ENCODE measurements around the gene TRAPPC3. TPM values are rescaled to one million over a fixed set of nuclear protein-coding genes. Genes with fewer than 3 reads are reported as not detected.

Gene TRAPPC3
- total RNA-seq, 1 experiment from 2014 or later, result 86.7 TPM

DNA sequence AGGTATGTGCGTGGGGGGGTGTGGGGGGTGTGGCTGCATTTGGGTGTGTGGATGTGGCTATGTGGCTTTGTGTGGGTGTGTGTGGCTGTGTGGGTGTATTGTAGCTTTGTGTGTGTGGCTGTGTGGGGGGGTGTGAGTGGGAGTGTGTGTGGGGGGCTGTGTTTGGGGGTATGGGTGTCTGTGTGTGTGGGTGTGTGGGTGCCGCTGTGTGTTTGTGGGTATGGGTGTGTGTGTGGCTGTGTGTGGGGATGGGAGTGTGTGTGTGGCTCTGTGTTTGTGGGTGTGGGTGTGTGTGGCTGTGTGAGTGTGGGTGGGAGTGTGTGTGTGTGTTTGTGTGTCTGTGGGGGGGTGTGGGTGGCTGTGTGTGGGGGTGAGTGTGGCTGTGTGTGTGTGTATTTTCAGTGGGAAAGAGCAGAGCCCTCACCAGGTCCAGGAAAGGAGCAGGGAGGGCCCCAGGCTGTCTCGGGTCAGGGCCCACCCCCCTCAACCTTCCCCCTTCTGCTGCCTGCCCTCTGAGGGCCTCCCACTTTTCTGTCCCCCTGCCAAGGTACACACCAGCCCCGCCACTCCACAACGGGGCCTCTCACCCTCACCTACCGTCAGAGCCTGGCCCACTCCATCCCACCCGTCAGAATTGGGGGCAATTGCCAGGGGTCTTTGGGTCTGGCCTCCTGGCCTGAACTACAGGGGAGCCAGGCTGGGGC lies 22.3 kb downstream of the TRAPPC3 start:
- DNase-seq (ENCODE audit: low spot score), result no peak

- no peak for DNase-seq (ENCODE audit: low spot score)
Observed at GRCh38 chr1:36126005-36126716, 23.1 kb downstream of the TRAPPC3 start.

GRCh38 chr1:36125129-36125991 lies 23.9 kb downstream of the TRAPPC3 start, which contains the start of gene COL8A2:
TSS of gene COL8A2 (minus strand) at chr1:36125222. CDS start at chr1:36100242, 24,980 bp downstream.
- no peak for DNase-seq (ENCODE audit: low spot score)

DNA sequence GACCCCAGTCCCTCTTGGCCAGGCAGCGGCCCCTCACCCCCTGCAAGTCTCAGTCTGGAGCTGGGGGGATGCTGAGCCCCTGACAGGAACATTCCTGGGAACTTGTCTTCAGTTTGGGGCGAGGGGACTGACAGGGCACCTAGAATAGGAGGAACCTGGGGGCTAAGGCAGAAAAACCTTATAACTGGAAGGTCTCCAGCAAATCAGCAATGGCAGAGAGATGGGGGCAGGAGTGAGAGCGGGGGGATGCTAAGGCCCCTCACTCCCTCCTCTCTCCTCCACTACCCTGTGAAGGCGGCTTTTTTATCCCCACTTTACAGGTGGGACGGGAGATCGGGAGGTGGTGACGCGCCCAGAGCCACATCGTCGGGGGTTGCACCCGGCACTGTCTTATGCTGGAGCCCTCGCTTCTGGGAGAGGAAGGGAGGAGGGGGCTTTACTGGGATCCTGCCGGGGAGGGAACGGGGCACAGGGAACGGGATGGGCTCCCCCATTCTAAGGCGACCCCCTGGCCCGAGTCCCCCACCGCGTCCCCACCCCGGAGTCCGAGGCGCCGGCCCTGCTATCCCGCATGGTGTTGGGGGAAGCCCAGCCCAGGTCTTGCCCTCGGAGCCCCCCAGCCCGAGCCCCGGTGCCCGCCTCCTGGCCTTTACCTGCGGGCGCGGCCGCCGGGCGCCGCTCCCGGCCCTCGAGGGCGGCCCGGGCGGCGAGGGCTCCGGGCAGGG lies 24.7 kb downstream of the TRAPPC3 start:
- DNase-seq (ENCODE audit: low spot score), result no peak

DNA sequence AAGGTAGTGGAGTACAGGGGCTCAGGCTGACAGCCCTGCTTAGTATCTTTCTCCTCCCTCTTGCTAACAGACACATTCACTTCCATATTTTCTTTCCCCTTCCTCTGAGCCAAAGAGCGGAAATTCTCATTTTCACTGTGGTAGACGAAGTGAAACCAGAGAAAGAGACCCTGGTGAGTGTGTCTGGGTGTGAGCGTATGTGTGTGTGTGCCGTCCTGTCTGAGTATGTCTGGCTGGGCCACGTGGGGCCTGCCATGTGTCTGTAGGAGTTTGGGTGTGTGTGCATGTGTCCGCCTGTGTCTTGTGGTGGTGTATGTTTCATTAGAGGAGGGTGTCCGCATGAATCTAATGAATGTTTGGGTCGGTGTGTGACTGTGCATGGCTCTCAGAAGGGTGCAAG lies 25.9 kb downstream of the TRAPPC3 start:
- no peak for DNase-seq (ENCODE audit: low spot score)

GRCh38 chr1:36122062-36123030 lies 26.9 kb downstream of the TRAPPC3 start:
- no peak for DNase-seq (ENCODE audit: low spot score)

- no peak for DNase-seq (ENCODE audit: low spot score)
Observed at GRCh38 chr1:36119456-36119855, 29.8 kb downstream of the TRAPPC3 start.

DNA sequence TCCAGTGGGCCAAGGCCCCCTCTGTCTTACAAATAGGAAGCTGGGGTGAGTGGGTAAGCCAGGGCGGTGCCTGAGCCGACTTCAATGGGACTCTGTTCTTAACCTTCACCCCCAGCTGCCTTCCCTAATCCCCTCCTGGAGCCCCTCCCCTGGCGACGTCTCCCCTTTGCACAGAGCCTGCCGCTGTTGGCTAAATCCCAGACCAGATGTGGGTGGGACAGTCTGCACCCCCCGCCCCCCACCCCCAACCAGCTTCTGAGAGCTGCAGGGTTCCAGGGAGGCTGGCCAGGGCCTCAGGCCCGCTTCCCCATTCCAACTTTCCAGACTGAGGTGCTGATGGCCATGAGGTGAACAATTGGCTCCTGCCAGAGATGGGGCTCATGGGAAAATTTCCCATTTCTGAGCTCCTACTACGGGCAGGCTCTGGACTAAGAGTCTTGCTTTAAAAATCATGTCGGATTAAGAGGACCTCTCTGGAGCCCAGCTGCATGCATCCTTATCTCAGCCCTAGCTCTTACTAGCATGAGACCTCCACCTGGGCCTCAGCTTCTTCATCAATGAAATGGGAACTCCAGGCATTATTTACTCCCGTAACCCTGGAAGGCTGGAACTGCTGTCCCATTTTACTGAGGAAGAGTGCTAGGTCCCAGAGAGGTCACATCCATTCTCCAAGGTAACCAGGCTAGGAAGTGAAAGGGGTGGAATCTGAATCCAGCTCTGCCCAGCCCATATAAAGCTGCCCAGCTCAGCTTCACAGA lies 30.7 kb downstream of the TRAPPC3 start:
- DNase-seq (ENCODE audit: low spot score), result no peak

GRCh38 chr1:36116901-36117300 lies 32.4 kb downstream of the TRAPPC3 start:
- DNase-seq (ENCODE audit: low spot score), result no peak

- DNase-seq (ENCODE audit: low spot score), result no peak
Observed at GRCh38 chr1:36115931-36116330, 33.4 kb downstream of the TRAPPC3 start.

DNA sequence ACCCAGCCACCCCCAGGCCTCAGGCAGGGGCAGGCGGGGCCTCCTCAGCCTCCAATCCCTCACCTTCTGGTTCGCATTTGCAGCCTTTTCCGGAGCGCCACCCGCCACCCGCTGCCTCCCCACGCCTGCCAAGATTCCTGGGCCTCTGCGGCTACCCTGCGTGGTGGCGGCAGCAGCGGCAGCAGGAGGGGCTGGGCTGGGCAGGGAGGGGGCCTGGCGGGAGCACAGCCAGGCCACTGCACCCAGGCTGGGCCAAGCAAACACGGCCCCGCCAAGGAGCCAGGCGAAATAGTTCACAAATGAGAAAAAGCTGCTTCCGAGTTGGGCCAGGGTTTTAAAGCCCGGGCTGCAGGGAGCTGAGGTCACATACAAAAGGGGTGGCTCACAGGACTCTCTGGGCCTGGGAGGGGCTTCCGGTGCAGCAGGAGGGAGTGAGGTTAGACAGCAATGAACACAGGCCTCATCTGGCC lies 34.1 kb downstream of the TRAPPC3 start:
- DNase-seq (ENCODE audit: low spot score), result peak; percentile 45

DNA sequence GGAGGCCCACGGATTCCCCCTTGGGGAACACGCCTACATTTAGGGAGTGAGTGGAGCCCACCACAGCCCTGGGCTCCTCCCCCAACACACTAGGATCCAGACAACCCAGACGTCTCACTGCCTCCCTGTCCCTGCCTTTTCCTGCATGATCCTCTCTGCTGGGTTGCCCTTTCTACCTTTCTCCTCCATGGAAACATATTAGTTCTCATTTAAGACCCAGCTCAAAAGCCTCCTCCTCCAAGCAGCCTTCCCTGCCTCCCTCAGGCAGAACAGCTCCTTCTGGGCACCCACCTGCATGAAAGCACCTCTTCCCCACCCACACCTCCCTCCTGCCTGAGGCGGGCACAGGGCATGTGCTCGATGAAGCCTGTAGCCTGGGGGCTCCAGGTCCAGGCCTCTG lies 34.9 kb downstream of the TRAPPC3 start:
- DNase-seq (ENCODE audit: low spot score), result no peak

DNA sequence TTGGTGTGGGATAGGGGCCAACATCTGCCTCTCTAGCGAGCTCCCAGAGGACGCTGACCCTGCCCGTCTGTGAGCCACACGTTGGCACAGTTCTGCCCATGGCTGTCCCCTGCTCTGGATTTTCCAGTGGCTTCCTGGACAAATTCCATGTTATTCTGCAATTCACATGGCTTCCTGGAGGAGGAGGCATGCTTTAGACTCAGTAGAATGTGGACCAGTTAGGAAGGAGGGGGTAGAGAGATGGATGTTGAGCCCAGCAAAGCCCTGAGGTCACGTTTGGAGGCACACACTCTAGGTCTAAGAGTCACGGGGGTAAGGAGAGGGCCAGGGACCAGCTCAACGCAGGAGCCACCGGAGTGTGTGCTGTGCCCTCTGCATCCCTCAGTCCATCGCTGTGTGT lies 36.5 kb downstream of the TRAPPC3 start:
- no peak for DNase-seq (ENCODE audit: low spot score)

GRCh38 chr1:36111151-36111550 lies 38.1 kb downstream of the TRAPPC3 start:
- DNase-seq (ENCODE audit: low spot score), result no peak

- peak; percentile 84 for DNase-seq (ENCODE audit: low spot score)
Observed at GRCh38 chr1:36109041-36109679, 40.1 kb downstream of the TRAPPC3 start.

- DNase-seq (ENCODE audit: low spot score), result peak; percentile 66
Observed at GRCh38 chr1:36108314-36108713, 41.0 kb downstream of the TRAPPC3 start.

DNA sequence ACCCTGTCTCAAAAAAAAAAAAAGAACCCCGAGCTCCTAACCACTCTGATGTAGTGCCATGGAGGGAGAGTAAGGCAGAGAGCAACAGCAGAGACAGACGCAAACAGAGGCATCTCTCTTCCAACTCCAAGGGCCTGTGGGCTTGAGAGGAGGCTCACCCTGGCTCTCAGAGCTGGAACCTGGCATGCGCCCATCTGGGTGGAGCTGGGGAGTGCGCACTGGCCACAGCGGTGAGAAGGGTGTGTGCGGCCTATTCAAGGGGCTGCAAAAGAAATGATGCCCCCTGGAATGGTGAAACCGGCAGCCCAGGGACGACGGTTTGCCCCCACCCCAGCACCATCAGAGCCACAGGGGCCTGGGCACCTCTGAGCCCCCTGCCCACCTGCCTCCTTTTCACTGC lies 41.9 kb downstream of the TRAPPC3 start:
- no peak for DNase-seq (ENCODE audit: low spot score)

- no peak for DNase-seq (ENCODE audit: low spot score)
Observed at GRCh38 chr1:36106269-36106668, 43.0 kb downstream of the TRAPPC3 start.

- no peak for DNase-seq (ENCODE audit: low spot score)
Observed at GRCh38 chr1:36101546-36101945, 47.7 kb downstream of the TRAPPC3 start.

Data from A172 (cell line).